Endothelial cell of umbilical vein (primary cell): ENCODE results near the gene UNC5B.

Experiments
- JUN ChIP-seq: IDR thresholded peaks from 2 replicates; pipeline ENCODE4 v1.6.1; 2011; ENCODE audit warnings: borderline replicate concordance, low read depth; ENCODE audit not compliant: insufficient read length, insufficient read depth
- POLR2A ChIP-seq: IDR thresholded peaks from 2 replicates; pipeline ENCODE4 v1.6.1; 2012; ENCODE audit warnings: low read depth, mild to moderate bottlenecking, control low read depth, low read length
- TF ChIP-seq, protein P1 (sequence below), 2 donors: IDR thresholded peaks; 1 replicate in 1 of 2; 2 replicates in 1 of 2; pipeline ENCODE4 v1.5.1; 2011; ENCODE audit warnings: low read length in 2 of 2, mild to moderate bottlenecking in 2 of 2, moderate library complexity in 2 of 2, control low read depth in 1 of 2, inconsistent platforms in 1 of 2, low read depth in 1 of 2; ENCODE audit not compliant: insufficient read depth in 1 of 2; ENCODE audit errors: extremely low read depth in 1 of 2

- TF ChIP-seq POLR2A (no peak), JUN (no peak)
- TF ChIP-seq, protein P1, sequence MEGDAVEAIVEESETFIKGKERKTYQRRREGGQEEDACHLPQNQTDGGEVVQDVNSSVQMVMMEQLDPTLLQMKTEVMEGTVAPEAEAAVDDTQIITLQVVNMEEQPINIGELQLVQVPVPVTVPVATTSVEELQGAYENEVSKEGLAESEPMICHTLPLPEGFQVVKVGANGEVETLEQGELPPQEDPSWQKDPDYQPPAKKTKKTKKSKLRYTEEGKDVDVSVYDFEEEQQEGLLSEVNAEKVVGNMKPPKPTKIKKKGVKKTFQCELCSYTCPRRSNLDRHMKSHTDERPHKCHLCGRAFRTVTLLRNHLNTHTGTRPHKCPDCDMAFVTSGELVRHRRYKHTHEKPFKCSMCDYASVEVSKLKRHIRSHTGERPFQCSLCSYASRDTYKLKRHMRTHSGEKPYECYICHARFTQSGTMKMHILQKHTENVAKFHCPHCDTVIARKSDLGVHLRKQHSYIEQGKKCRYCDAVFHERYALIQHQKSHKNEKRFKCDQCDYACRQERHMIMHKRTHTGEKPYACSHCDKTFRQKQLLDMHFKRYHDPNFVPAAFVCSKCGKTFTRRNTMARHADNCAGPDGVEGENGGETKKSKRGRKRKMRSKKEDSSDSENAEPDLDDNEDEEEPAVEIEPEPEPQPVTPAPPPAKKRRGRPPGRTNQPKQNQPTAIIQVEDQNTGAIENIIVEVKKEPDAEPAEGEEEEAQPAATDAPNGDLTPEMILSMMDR (IDR thresholded peaks at IDR 0.05; ENCODE audit: extremely low read depth in 1 of 2, insufficient read depth in 1 of 2, low read depth in 1 of 2, low read length in 2 of 2), result no peak
These were observed 8.5 kb downstream of the UNC5B start for GRCh38 chr10:71220689-71221540.
